Measurements from ENCODE around the gene ATF1.

DNA sequence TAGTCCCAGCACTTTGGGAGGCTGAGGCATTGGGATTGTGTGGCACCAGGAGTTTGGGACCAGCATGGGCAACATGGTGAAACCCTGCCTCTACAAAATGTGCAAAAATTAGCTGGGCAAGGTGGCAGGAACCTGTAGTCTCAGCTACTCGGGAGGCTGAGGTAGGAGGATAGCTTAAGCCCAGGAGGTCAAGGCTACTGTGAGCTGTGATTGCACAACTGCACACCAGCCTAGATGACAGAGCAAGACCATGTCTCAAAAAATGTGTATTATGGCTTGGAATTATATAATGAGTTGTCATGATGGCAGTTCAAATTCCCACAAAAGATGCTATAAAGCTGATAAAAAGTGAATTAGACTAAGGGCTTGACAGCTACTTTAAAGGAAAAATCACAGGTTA lies 58.2 kb downstream of the ATF1 start:
- TF ChIP-seq, protein P1, sequence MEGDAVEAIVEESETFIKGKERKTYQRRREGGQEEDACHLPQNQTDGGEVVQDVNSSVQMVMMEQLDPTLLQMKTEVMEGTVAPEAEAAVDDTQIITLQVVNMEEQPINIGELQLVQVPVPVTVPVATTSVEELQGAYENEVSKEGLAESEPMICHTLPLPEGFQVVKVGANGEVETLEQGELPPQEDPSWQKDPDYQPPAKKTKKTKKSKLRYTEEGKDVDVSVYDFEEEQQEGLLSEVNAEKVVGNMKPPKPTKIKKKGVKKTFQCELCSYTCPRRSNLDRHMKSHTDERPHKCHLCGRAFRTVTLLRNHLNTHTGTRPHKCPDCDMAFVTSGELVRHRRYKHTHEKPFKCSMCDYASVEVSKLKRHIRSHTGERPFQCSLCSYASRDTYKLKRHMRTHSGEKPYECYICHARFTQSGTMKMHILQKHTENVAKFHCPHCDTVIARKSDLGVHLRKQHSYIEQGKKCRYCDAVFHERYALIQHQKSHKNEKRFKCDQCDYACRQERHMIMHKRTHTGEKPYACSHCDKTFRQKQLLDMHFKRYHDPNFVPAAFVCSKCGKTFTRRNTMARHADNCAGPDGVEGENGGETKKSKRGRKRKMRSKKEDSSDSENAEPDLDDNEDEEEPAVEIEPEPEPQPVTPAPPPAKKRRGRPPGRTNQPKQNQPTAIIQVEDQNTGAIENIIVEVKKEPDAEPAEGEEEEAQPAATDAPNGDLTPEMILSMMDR (IDR thresholded peaks at IDR 0.05; ENCODE audit: poor library complexity), result no peak
- TF ChIP-seq EZH2phosphoT487 (IDR thresholded peaks at IDR 0.05; ENCODE audit: low read depth, severe bottlenecking, unreplicated experiment), result no peak
